ENCODE measurements around the gene JPH2. TPM values are rescaled to one million over a fixed set of nuclear protein-coding genes. Genes with fewer than 3 reads are reported as not detected.

Gene JPH2
- total and polyA plus RNA-seq, 2 of the 4 experiments (the other 2 are of a cell fraction): 0.44 to 0.54 TPM

DNA sequence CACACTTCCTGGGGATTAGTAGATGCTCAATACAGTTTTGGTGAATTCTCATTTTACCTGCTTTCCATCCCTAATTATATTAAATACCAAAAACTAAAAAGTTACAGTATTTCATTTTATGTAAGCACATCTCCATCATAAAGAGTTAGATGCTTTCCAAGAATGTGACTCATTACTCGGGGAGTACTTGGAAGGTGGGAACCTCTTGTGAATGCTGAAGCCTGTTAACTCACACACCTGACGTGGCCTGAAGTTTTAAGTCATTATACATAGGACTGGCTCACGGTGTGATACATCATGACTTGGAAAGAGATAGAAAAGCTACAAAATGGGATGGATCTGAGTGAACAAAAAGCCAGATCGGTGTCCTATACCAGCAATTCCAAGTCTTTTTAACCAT, 25.8 kb upstream of the JPH2 start:
- ChIA-PET POLR2A (ENCODE audit: unreplicated experiment) (no interaction called here), CTCF (interaction anchor here (1.2 kb wide), 1 partner anchor 96 kb away, joined by 3 read pairs; no protein-coding TSS in a partner anchor)
- no peak overlapping the region for H2BK20ac ChIP-seq (ENCODE audit: low read depth, low read length)
- no peak overlapping the region for H3K14ac ChIP-seq (replicated peaks; ENCODE audit: low read depth, low read length)
- H4K20me1 ChIP-seq (ENCODE audit: insufficient read depth, low read length): peaks cover 22% of the 10 kb centered on the region
- in situ Hi-C loops (cut with MboI; ENCODE audit: low sequenced_read_pairs): loop anchor here (10.0 kb wide), 2 partner anchors 262 to 392 kb away; partner anchors contain the start of gene TTPAL
- H3K4me1 ChIP-seq (ENCODE audit: control insufficient read depth, insufficient read depth, low read length): peaks cover 4% of the 10 kb centered on the region; the same call in 1 of the 2 replicates
- DNase-seq: peak; percentile 28
- peaks cover 3 to 26% of the 10 kb centered on the region in 2 experiments; a peak in 2 of 4 replicates for H3K79me1 ChIP-seq (ENCODE audit: low read depth in 1 of 2, low read length in 2 of 2)
- H2BK5ac ChIP-seq (ENCODE audit: low read depth, low read length, poor library complexity, severe bottlenecking): no peak overlapping the region
- WGBS, 2 experiments (ENCODE audit: extremely low coverage in 2 of 2, insufficient read length in 1 of 2): no CpG with 5 or more reads among the region's 4 CpGs
- intact Hi-C loops (cut with micrococcal nuclease): loop anchor here (10.0 kb wide), 1 partner anchor 672 kb away; the partner anchor contains the start of gene YWHAB
- no peak overlapping the region for H2BK120ac ChIP-seq (ENCODE audit: low read depth, low read length)
- H3K4ac ChIP-seq (ENCODE audit: low read depth, low read length): no peak overlapping the region
- H3K9me1 ChIP-seq (ENCODE audit: insufficient read depth, low read length): 0 out of 2 replicates have a peak, but pooled peaks cover 3% of the 10 kb centered on the region
- TF ChIP-seq POLR2A (IDR thresholded peaks at IDR 0.05; ENCODE audit: low read depth, low read length) (no peak), FOS (IDR thresholded peaks at IDR 0.05; ENCODE audit: low read depth, low read length) (no peak), RAD21 (IDR thresholded peaks at IDR 0.05; ENCODE audit: low read length) (no peak), NFE2L2 (IDR thresholded peaks at IDR 0.05; ENCODE audit: low read depth, low read length) (no peak), MAFK (IDR thresholded peaks at IDR 0.05; ENCODE audit: low read depth, low read length) (no peak), CHD1 (IDR thresholded peaks at IDR 0.05; ENCODE audit: low read depth, low read length) (no peak), MAZ (IDR thresholded peaks at IDR 0.05; ENCODE audit: borderline replicate concordance, low read depth, low read length) (no peak), SMC3 (IDR thresholded peaks at IDR 0.05; ENCODE audit: low read depth, low read length) (no peak), RFX5 (IDR thresholded peaks at IDR 0.05; ENCODE audit: low read depth, low read length) (no peak), MXI1 (IDR thresholded peaks at IDR 0.05; ENCODE audit: borderline replicate concordance, low read depth, low read length) (no peak)
- TF ChIP-seq, protein P1, sequence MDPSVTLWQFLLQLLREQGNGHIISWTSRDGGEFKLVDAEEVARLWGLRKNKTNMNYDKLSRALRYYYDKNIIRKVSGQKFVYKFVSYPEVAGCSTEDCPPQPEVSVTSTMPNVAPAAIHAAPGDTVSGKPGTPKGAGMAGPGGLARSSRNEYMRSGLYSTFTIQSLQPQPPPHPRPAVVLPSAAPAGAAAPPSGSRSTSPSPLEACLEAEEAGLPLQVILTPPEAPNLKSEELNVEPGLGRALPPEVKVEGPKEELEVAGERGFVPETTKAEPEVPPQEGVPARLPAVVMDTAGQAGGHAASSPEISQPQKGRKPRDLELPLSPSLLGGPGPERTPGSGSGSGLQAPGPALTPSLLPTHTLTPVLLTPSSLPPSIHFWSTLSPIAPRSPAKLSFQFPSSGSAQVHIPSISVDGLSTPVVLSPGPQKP (IDR thresholded peaks at IDR 0.05; ENCODE audit: borderline replicate concordance, low read depth, low read length): no peak
- TF ChIP-seq, protein P2, sequence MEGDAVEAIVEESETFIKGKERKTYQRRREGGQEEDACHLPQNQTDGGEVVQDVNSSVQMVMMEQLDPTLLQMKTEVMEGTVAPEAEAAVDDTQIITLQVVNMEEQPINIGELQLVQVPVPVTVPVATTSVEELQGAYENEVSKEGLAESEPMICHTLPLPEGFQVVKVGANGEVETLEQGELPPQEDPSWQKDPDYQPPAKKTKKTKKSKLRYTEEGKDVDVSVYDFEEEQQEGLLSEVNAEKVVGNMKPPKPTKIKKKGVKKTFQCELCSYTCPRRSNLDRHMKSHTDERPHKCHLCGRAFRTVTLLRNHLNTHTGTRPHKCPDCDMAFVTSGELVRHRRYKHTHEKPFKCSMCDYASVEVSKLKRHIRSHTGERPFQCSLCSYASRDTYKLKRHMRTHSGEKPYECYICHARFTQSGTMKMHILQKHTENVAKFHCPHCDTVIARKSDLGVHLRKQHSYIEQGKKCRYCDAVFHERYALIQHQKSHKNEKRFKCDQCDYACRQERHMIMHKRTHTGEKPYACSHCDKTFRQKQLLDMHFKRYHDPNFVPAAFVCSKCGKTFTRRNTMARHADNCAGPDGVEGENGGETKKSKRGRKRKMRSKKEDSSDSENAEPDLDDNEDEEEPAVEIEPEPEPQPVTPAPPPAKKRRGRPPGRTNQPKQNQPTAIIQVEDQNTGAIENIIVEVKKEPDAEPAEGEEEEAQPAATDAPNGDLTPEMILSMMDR (conservative IDR thresholded peaks at IDR 0.05; ENCODE audit: low read depth, low read length): no peak
- TF ChIP-seq, protein P3, sequence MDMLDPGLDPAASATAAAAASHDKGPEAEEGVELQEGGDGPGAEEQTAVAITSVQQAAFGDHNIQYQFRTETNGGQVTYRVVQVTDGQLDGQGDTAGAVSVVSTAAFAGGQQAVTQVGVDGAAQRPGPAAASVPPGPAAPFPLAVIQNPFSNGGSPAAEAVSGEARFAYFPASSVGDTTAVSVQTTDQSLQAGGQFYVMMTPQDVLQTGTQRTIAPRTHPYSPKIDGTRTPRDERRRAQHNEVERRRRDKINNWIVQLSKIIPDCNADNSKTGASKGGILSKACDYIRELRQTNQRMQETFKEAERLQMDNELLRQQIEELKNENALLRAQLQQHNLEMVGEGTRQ (IDR thresholded peaks at IDR 0.05; ENCODE audit: low read depth, low read length): no peak
- no peak overlapping the region for H4K5ac ChIP-seq (ENCODE audit: low read depth, low read length)
- H2AK9ac ChIP-seq (replicated peaks; ENCODE audit: low read depth, low read length, poor library complexity): no peak overlapping the region
- no peak overlapping the region for H3K4me2 ChIP-seq (ENCODE audit: low read depth, low read length)
- no peak overlapping the region for H3K56ac ChIP-seq (ENCODE audit: extremely low read depth, insufficient read depth, low read length)
- no peak overlapping the region for H3K23ac ChIP-seq (ENCODE audit: low read depth, low read length)
- no peaks in the 10 kb centered on the region for H3K27me3 ChIP-seq (ENCODE audit: control insufficient read depth, insufficient read depth, low read length)
- no TSS peak for BruUV-seq (replicated peaks)
- no peak overlapping the region for H2AFZ ChIP-seq (replicated peaks; ENCODE audit: low read length, poor library complexity)
- no peak for ATAC-seq (ENCODE audit: low read depth)
- H2BK15ac ChIP-seq (ENCODE audit: low read depth, low read length): no peak overlapping the region
- no peaks in the 10 kb centered on the region for H3K36me3 ChIP-seq (ENCODE audit: control insufficient read depth, insufficient read depth, low read length)
- H3K18ac ChIP-seq (ENCODE audit: low read depth, low read length): no peak overlapping the region
- dilution Hi-C loops (cut with HindIII; ENCODE audit: low sequenced_read_pairs, unreplicated experiment): no loop called here
- no peak overlapping the region for H3K9ac ChIP-seq (ENCODE audit: low read depth, low read length)
- no peak overlapping the region for H3K4me3 ChIP-seq (ENCODE audit: insufficient read depth, low read depth, low read length)
- no peak overlapping the region for H4K91ac ChIP-seq (ENCODE audit: insufficient read depth, low read depth, low read length)
- H2AK5ac ChIP-seq (ENCODE audit: low read depth, low read length): no peak overlapping the region
- no peak overlapping the region for H3K27ac ChIP-seq (ENCODE audit: insufficient read depth, low read length)
- H3K9me3 ChIP-seq (ENCODE audit: control insufficient read depth, insufficient read depth, low read length): no peaks in the 10 kb centered on the region
- no peak overlapping the region for H4K8ac ChIP-seq (ENCODE audit: low read depth in 2 of 2, low read length in 2 of 2)
